WERI-Rb-1 (cell line): ENCODE results near the gene GAST.
A peak's percentile ranks its signal among the peaks of the same experiment; 100 is the strongest.
"Not testable (repeated sequence)": the region's sequence is repeated elsewhere in the genome, so short reads cannot be mapped to it uniquely, and the experiment has no call there.

Source experiments
- DNase-seq: peaks from one replicate; pipeline ENCODE4 v3.0.0-alpha.2; 2020
- H3K27ac ChIP-seq: fragments of 250-450 bp; sonication (Bioruptor Pico); 2 replicates; pipeline ENCODE4 v1.5.1; 2020; ENCODE audit warnings: mild to moderate bottlenecking, moderate library complexity
- H3K27me3 ChIP-seq: fragments of 250-450 bp; sonication (Bioruptor Pico); 2 replicates; pipeline ENCODE4 v1.5.1; 2021; ENCODE audit warnings: mild to moderate bottlenecking, low read depth, moderate library complexity; ENCODE audit not compliant: insufficient read depth, severe bottlenecking
- H3K36me3 ChIP-seq: fragments of 250-450 bp; sonication (Bioruptor Pico); 2 replicates; pipeline ENCODE4 v1.5.1; 2020; ENCODE audit warnings: mild to moderate bottlenecking, moderate library complexity
- H3K4me3 ChIP-seq: 2 replicates; pipeline ENCODE4 v1.5.1; 2011; ENCODE audit warnings: low read depth, mild to moderate bottlenecking, control low read depth, low read length
- H3K9me3 ChIP-seq: fragments of 250-450 bp; sonication (Bioruptor Pico); 2 replicates; pipeline ENCODE4 v1.5.1; 2021; ENCODE audit warnings: mild to moderate bottlenecking, moderate library complexity; ENCODE audit not compliant: severe bottlenecking
- TF ChIP-seq, protein P1 (sequence below): IDR thresholded peaks from 2 replicates; pipeline ENCODE4 v1.5.1; 2011; ENCODE audit warnings: low read depth, mild to moderate bottlenecking, control low read depth, inconsistent platforms, low read length

GAST gene

DNA sequence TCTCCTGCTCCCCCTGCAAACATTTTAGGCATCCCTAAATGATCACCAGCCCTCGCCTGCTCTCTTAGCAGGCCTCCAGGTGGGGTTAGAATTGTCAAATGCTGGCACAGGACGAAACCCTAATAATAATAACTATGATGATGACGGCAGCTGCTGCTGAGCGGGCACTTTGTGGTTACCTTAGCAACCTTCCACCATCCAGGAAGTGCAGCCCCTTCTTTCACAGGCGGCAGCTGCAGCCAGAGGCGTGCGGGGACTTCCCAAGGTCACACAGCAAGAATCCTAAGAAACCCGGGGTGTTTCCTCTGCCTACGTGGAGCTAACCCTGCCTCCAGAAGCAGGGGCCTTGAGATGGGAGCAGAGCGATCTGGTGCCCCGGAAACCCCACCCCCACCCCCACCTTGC is 45.9 kb upstream of the GAST start:
- TF ChIP-seq, protein P1, sequence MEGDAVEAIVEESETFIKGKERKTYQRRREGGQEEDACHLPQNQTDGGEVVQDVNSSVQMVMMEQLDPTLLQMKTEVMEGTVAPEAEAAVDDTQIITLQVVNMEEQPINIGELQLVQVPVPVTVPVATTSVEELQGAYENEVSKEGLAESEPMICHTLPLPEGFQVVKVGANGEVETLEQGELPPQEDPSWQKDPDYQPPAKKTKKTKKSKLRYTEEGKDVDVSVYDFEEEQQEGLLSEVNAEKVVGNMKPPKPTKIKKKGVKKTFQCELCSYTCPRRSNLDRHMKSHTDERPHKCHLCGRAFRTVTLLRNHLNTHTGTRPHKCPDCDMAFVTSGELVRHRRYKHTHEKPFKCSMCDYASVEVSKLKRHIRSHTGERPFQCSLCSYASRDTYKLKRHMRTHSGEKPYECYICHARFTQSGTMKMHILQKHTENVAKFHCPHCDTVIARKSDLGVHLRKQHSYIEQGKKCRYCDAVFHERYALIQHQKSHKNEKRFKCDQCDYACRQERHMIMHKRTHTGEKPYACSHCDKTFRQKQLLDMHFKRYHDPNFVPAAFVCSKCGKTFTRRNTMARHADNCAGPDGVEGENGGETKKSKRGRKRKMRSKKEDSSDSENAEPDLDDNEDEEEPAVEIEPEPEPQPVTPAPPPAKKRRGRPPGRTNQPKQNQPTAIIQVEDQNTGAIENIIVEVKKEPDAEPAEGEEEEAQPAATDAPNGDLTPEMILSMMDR: no peak
- DNase-seq: peak; percentile 44
- no peaks in the 10 kb centered on the region for H3K9me3 ChIP-seq
- H3K36me3 ChIP-seq: no peaks in the 10 kb centered on the region
- peak overlapping the region; percentile 78 for H3K27ac ChIP-seq
- peak overlapping the region; percentile 58 for H3K4me3 ChIP-seq
- H3K27me3 ChIP-seq: no peaks in the 10 kb centered on the region

DNA sequence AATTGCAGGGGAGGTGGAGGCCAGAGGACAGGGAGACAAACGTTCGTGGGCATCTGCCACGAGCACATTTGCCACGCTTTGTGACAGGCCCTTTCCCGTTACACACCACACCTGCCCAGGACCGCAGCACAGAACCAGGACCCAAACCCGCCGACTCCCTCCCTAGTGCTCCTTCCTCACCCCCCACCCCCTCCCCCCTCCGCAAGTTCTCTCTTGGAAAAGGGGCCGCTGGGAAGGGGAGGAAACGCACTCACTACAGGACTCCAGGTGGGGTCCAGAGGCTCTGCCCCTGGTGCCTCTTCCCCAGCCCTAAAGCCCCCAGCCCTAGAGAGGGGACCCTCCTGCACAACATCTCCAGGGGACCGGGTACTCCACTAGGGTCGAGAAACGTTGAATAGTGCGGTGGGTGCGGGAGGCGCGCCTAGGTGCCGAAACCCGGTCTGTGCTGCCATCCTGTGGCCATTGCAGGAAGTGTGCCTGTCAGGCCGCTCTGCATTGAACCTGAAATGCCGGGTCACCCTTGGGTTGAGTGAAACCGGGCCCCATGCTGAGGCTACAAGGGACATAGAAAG is 45.3 kb upstream of the GAST start:
- DNase-seq: peak; percentile 91
- H3K9me3 ChIP-seq: no peaks in the 10 kb centered on the region
- peak overlapping the region; percentile 58 for H3K4me3 ChIP-seq
- TF ChIP-seq, protein P1: peak; percentile 99
- H3K27me3 ChIP-seq: no peaks in the 10 kb centered on the region
- H3K36me3 ChIP-seq: no peaks in the 10 kb centered on the region
- H3K27ac ChIP-seq: no peak overlapping the region

DNA sequence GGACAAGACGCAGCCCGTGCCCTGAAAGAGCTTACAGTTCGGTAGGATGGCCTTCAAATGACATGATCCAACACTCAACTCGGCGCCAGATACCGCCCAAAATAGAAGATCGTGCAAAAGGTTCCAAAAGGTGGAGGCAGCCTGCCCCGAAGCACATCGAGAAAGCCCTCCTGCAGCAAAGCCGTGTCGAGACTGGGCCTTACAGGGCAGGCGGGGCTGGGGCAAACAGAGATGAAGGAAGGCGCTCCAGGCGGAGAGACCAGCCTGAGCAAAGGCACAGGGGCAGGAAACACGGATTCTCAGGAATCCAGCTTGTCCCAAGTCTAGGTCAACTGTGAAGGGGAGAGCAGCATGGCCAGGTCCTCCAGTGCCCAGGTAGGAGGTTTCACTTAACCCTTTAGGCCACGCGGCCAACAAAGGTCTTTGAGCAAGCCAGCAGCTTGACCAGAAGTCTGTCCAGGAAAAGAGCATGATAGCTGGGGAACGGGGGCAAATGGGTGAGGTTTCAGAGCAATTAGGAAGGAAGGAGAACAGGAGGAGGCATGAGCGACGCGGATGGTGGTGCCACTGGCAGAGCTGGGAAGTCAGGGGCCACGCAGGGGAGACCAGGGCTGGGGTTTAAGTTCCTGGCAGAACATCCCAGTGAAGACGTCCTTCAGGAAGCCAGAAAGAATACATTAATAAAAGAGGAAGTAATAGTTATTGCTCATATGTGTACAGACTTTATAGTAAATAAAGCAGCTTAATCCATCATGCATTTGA is 44.7 kb upstream of the GAST start:
- Histone ChIP-seq H3K4me3 (peak overlapping the region; percentile 58), H3K27me3 (no peaks in the 10 kb centered on the region)
- TF ChIP-seq, protein P1: no peak

DNA sequence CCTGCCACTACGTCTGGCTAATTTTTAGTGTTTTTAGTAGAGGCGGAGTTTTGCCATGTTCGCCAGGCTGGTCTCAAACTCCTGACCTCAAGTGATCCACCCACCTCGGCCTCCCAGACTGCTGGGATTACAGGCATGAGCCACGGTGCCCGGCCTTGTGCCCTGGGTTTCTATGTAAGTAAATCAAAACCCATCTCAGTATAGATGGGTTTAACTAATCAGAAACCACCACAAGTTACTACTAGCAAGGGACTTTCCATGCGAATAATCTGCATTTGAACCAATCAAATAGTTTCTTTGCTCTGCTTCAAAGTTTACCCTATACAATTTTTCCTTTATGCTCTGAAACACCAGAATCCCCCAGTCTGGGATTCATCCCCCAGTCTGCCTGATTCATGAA is 40.0 kb upstream of the GAST start:
- H3K27me3 ChIP-seq: no peaks in the 10 kb centered on the region
- H3K9me3 ChIP-seq: no peaks in the 10 kb centered on the region
- H3K4me3 ChIP-seq: no peak overlapping the region
- TF ChIP-seq, protein P1: no peak
- H3K36me3 ChIP-seq: no peaks in the 10 kb centered on the region
- H3K27ac ChIP-seq: no peak overlapping the region
- DNase-seq: no peak

More for the DNA sequence above, 44.7 kb upstream of the GAST start:
- Histone ChIP-seq H3K27ac (no peak overlapping the region), H3K9me3 (no peaks in the 10 kb centered on the region), H3K36me3 (no peaks in the 10 kb centered on the region)
- DNase-seq: no peak

DNA sequence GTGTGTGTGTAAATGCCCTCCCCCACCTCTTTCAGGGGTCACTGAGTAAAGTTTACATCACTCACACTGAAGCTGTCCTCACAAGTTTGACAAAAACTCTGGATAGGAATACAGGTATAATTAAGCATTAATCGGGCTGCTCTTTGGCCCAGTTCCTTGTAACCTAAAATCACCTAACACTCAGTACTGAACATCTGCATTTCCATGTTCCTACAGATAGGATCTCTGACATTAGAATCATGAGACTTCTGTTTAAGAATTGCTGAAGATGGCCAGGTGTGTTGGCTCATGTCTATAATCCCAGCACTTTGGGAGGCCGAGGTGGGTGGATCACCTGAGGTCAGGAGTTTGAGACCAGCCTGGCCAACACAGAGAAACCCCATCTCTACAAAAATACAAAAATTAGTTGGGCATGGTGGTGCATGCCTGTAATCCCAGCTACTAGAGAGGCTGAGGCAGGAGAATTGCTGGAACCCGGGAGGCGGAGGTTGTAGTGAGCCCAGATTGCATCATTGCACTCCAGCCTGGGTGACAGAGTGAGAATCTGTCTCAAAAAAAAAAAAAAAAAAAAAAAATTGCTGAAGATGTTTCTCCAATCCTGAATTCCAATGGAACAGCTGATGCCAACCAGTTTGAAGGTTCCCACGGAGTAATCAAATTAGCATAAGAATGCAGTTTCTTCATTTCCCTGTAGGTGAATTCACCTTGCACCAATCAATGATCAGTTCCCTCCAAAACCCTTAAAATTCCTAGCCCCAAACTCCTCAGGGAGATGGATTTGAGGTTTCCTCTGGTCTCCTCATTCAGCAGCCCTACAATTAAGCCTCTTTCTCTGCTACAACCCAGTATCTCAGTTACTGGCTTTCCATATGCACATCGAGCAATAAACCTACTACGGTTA is 36.7 kb upstream of the GAST start:
- not testable (repeated sequence) for H3K9me3 ChIP-seq, DNase-seq, H3K4me3 ChIP-seq, H3K27me3 ChIP-seq, H3K36me3 ChIP-seq, H3K27ac ChIP-seq

DNA sequence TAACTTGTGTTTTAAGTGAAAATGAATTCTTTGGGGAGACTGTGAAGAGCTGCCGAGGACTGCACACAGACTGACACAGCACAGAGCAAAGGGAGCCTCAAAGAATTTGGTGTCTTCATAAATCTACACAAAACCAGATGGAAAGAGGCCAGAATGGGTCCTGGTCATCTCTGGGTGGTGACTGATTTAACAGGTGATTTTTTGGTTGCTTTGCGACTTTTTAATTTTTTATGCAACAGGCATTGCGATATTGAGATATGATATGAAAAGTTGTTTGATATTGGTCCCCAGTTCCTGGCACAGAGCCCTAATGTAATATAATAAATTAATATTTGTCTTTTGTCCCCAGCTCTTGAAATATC is 36.1 kb upstream of the GAST start:
- DNase-seq: no peak
- no peak overlapping the region for H3K4me3 ChIP-seq
- H3K36me3 ChIP-seq: no peaks in the 10 kb centered on the region
- TF ChIP-seq, protein P1: no peak
- H3K9me3 ChIP-seq: peaks cover 4% of the 10 kb centered on the region
- no peak overlapping the region for H3K27ac ChIP-seq
- no peaks in the 10 kb centered on the region for H3K27me3 ChIP-seq
